Heart right ventricle (tissue), 16 donors: Measurements from ENCODE around the gene IVD. TPM values are rescaled to one million over a fixed set of nuclear protein-coding genes. Genes with fewer than 3 reads are reported as not detected.

Experiments used
- ATAC-seq, 8 donors: fragments of 200-7000 bp; cut with Tn5 transposase; one replicate each; pipeline ENCODE4 v1.9.1; 2020; ENCODE audit warnings: mild to moderate bottlenecking in 8 of 8, moderate library complexity in 8 of 8, moderate number of reproducible peaks in 1 of 8
- DNase-seq, 2 donors: peaks; one replicate each; pipeline ENCODE4 v3.0.0-alpha.2; 2020
- H3K27ac ChIP-seq, 10 donors: fragments of 200-600 bp; sonication (generic) in 2 of 10; one replicate each; pipeline versions ENCODE4 v1.5.0 to v1.8.0; 2020 to 2022; ENCODE audit warnings: mild to moderate bottlenecking in 3 of 10
- H3K27me3 ChIP-seq, 7 donors: fragments of 200-600 bp; one replicate each; pipeline ENCODE4 v1.8.0; 2021 to 2022; ENCODE audit warnings: mild to moderate bottlenecking in 2 of 7
- H3K36me3 ChIP-seq, 9 donors: fragments of 200-600 bp; sonication (generic) in 1 of 9; one replicate each; pipeline versions ENCODE4 v1.5.0 to v1.8.0; 2020 to 2022; ENCODE audit warnings: mild to moderate bottlenecking in 2 of 9
- H3K4me1 ChIP-seq, 9 donors: fragments of 200-600 bp; sonication (generic) in 1 of 9; one replicate each; pipeline versions ENCODE4 v1.5.0 to v1.8.0; 2020 to 2022; ENCODE audit warnings: mild to moderate bottlenecking in 4 of 9
- H3K4me3 ChIP-seq, 10 donors: fragments of 200-600 bp; sonication (generic) in 2 of 10; one replicate each; pipeline versions ENCODE4 v1.5.0 to v1.8.0; 2020 to 2022; ENCODE audit warnings: mild to moderate bottlenecking in 7 of 10, moderate library complexity in 2 of 10
- H3K9me3 ChIP-seq, 11 donors: fragments of 200-600 bp in 10 of 11; sonication (generic) in 2 of 11; one replicate each; pipeline versions ENCODE4 v1.5.0 to v1.8.0; 2013 to 2022; ENCODE audit warnings: mild to moderate bottlenecking in 2 of 11, control low read depth in 1 of 11, moderate library complexity in 1 of 11
- CTCF ChIP-seq, 9 donors: fragments of 200-600 bp; sonication (generic) in 2 of 9; IDR thresholded peaks; one replicate each; pipeline versions ENCODE4 v1.5.0 to v1.8.0; 2021 to 2022; ENCODE audit warnings: antibody characterized with exemption in 9 of 9, mild to moderate bottlenecking in 5 of 9, moderate library complexity in 1 of 9
- WGBS, 2 donors: extraction: QIAGEN DNeasy Blood & Tissue Kit; methylation state at CpG; one replicate each; pipeline ENCODE4 v1.1.7; 2013; ENCODE audit warnings: inconsistent platforms in 1 of 2; 5-methylcytosine and 5-hydroxymethylcytosine counted together
- intact Hi-C, 10 donors: fragments of 100-400 bp; cut with DNase I; formaldehyde crosslinking; loops; one replicate each; pipeline versions ENCODE4 v1.11.1 to v1.14.2; 2022
- polyA plus RNA-seq, 2 donors: library from polyadenylated mRNA; stranded (reverse); fragments of 200-250 nt; gene quantifications; one replicate each; pipeline ENCODE4 v1.2.3, GENCODE V29; 2013
- total RNA-seq, 10 donors: library from RNA; stranded (reverse); fragmentation: NEBNext Ultra II Directional in 3 of 10; extraction: Animal tissue kit (Norgen Biotek cat#: 25700) in 3 of 10; gene quantifications; one replicate each; pipeline versions ENCODE4 v1.2.1 to v1.2.4, GENCODE V29; 2021 to 2023
- donor health status: Arrhythmogenic right ventricular cardiomyopathy.
- donor health status: ischemic (EF 13 %, LVEDD 7.1; RV severe dilation, severe dysfunction).
- donor health status: healthy with polysubstance abuse.
- donor health status: DM: no; HTN: yes; CAD: no.
- donor health status: DM: no; HTN: no; CAD: no.
- donor health status: ischemic (EF 25% LVEDD 6.9; RV normal size, moderate dysfunction).
- donor health status: ischemic (EF 25% LVEDD 5.7; RV mildly dilated, moderate dysfunction).
- donor health status: healthy.
- donor health status: DM: yes; HTN: yes; CAD: no.
- donor health status: Ischemic cardiomyopathy.
- donor health status: ischemic (EF 35%, LVEDD 5.7; RV mildly dilated, moderate dysfunction).
- donor health status: nonischemic (EF 11% LVEDD 7.7; RV severe dilation, severe dysfunction).
- donor health status: DM: yes; HTN: yes; CAD: no.
- donor health status: PGD.
- donor health status: ischemic (EF 29% LVEDD 5.4; RV normal size, mild dysfunction).
- donor health status: nonischemic (EF 23%, LVEDD 6.1; RV moderate dilation, normal function).

IVD gene
- total and polyA plus RNA-seq, 12 donors = 42.2 to 143 (median 103) TPM

GRCh38 chr15:40367686-40368611 is 37.6 kb upstream of the IVD start:
- intact Hi-C loops = loop anchor here in 6 of 10 donors (1.0 to 10.0 kb wide), 7 partner anchors 27 to 144 kb away; partner anchors contain the start of genes IVD (in 2 of the 6), CCDC9B (in 1 of the 6) and INAFM2 (in 1 of the 6)

DNA sequence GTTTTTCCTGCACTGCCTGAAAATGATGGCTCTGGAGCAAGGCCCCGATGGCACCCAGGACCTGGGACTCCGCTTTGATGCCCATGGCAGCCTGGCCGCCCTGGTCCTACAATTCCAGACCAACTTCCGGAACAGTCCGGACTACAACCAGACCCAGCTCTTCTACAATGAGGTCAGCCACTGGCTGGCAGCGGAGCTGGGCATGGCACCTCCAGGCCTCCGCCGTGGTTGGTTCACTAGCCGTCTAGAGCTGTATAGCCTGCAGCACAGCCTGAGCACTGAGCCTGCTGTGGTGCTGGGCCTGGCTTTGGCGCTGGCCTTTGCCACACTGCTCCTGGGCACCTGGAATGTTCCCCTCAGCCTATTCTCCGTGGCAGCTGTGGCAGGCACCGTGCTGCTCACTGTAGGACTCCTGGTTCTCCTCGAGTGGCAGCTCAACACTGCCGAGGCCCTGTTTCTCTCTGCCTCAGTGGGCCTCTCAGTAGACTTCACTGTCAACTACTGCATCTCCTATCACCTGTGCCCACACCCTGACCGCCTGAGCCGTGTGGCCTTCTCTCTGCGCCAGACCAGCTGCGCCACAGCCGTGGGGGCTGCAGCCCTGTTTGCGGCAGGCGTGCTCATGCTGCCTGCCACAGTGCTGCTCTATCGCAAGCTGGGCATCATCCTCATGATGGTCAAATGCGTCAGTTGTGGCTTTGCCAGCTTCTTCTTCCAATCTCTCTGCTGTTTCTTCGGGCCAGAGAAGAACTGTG is 36.7 kb upstream of the IVD start:
- intact Hi-C loops = loop anchor here in 6 of 10 donors (1.0 to 10.0 kb wide), 6 partner anchors 36 to 143 kb away; partner anchors contain the start of genes IVD (in 2 of the 6) and INAFM2 (in 1 of the 6)
- Histone ChIP-seq H3K27me3 (no peaks in the 10 kb centered on the region), H3K4me1 (peaks cover 3 to 38% (median 29%) of the 10 kb centered on the region in 9 donors), H3K27ac (peak overlapping the region in 4 of 10 donors; percentile 46 to 90 (median 68)), H3K4me3 (no peak overlapping the region), H3K9me3 (no peaks in the 10 kb centered on the region), H3K36me3 (no peaks in the 10 kb centered on the region)
- DNase-seq = no peak
- TF ChIP-seq CTCF (IDR thresholded peaks at IDR 0.05) = no peak
- 95 to 96% methylated on average over 24 of the region's 24 CpGs for WGBS, 2 donors
- ATAC-seq = no peak

More at GRCh38 chr15:40367686-40368611, 37.6 kb upstream of the IVD start:
- peak overlapping the region in 9 of 10 donors; percentile 12 to 57 (median 38) for H3K4me3 ChIP-seq
- H3K9me3 ChIP-seq = no peaks in the 10 kb centered on the region
- H3K27ac ChIP-seq = peak overlapping the region; percentile 60 to 91 (median 85)
- H3K4me1 ChIP-seq = peaks cover 3 to 38% (median 29%) of the 10 kb centered on the region in 9 donors
- DNase-seq (peak; percentile 79 to 84), ATAC-seq (peak; percentile 60 to 79 (median 68))
- no peaks in the 10 kb centered on the region for H3K27me3 ChIP-seq
- peak; percentile 75 to 93 (median 88) for TF ChIP-seq CTCF (IDR thresholded peaks at IDR 0.05)
- H3K36me3 ChIP-seq = no peaks in the 10 kb centered on the region
- 13 to 18% methylated on average over 90 to 91 of the region's 91 CpGs for WGBS, 2 donors

DNA sequence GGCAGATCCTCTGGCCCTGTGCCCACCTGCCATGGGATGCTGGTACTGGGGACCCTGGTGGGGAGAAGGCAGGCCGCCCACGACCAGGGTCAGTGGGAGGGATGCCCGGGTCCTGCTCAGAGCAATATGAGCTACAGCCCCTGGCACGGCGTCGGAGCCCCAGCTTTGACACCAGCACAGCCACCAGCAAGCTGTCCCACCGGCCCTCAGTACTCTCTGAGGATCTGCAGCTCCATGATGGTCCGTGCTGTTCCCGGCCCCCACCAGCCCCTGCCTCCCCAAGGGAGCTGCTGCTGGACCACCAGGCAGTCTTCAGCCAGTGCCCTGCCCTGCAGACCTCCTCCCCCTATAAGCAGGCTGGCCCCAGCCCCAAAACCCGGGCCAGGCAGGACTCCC is 36.1 kb upstream of the IVD start:
- TF ChIP-seq CTCF (IDR thresholded peaks at IDR 0.05) = no peak
- no peak overlapping the region for H3K4me3 ChIP-seq
- no peak for DNase-seq

DNA sequence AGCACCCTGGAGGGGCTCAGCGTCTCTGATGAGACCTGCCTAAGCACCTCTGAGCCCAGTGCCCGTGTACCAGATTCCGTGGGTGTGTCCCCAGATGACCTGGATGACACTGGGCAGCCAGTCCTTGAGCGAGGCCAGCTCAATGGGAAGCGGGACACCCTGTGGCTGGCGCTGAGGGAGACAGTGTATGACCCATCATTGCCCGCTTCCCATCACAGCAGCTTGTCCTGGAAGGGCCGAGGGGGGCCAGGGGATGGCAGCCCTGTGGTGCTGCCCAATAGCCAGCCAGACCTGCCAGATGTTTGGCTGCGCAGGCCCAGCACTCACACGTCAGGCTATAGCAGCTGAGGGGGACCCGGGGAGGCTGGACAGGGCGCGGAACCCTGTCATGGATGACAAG is 35.6 kb upstream of the IVD start:
- H3K9me3 ChIP-seq = no peaks in the 10 kb centered on the region
- H3K36me3 ChIP-seq = no peaks in the 10 kb centered on the region
- peaks cover 3 to 38% (median 29%) of the 10 kb centered on the region in 9 donors for H3K4me1 ChIP-seq
- intact Hi-C loops = loop anchor here in 7 of 10 donors (5.0 to 10.0 kb wide), 6 partner anchors 37 to 142 kb away; partner anchors contain the start of genes INAFM2 (in 2 of the 7) and IVD (in 2 of the 7)
- H3K27me3 ChIP-seq = no peaks in the 10 kb centered on the region
- DNase-seq = no peak
- WGBS, 2 donors = 84 to 87% methylated on average over 13 of the region's 13 CpGs
- no peak overlapping the region for H3K4me3 ChIP-seq
- no peak overlapping the region for H3K27ac ChIP-seq
- ATAC-seq = no peak
- no peak for TF ChIP-seq CTCF (IDR thresholded peaks at IDR 0.05)

More for the DNA sequence above, 36.1 kb upstream of the IVD start:
- WGBS, 2 donors = 92 to 94% methylated on average over 10 of the region's 10 CpGs
- H3K4me1 ChIP-seq = peaks cover 3 to 38% (median 29%) of the 10 kb centered on the region in 9 donors
- no peak overlapping the region for H3K27ac ChIP-seq
- intact Hi-C loops = loop anchor here in 6 of 10 donors (5.0 to 10.0 kb wide), 5 partner anchors 38 to 143 kb away; partner anchors contain the start of genes INAFM2 (in 1 of the 6) and IVD (in 1 of the 6)
- no peaks in the 10 kb centered on the region for H3K27me3 ChIP-seq
- no peak for ATAC-seq
- no peaks in the 10 kb centered on the region for H3K9me3 ChIP-seq
- H3K36me3 ChIP-seq = no peaks in the 10 kb centered on the region
